ENCODE measurements around the gene ADAM21. TPM values are rescaled to one million over a fixed set of nuclear protein-coding genes. Genes with fewer than 3 reads are reported as not detected.
"Not testable (repeated sequence)": the region's sequence is repeated elsewhere in the genome, so short reads cannot be mapped to it uniquely, and the experiment has no call there.

Gene ADAM21
- total and polyA plus RNA-seq, 2 experiments from 2014 or later = not detected

DNA sequence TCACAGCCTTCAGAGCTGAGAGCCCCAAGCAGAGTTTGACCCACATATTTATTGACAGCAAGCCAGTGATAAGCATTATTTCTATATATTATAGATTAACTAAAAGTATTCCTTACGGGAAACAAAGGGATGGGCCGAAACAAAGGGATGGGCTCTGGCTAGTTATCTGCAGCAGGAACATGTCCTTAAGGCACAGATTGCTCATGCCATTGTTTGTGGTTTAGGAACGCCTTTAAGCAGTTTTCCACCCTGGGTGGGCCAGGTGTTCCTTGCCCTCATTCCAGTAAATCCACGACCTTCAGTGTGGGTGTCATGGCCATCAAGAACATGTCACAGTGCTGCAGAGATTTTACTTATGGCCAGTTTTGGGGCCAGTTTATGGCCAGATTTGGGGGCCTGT lies 25.4 kb upstream of the ADAM21 start:
- not testable (repeated sequence) for H3K79me2 ChIP-seq (replicated peaks; ENCODE audit: insufficient read depth); H3K27ac Mint-ChIP-seq; H3K4me3 ChIP-seq; H3K27me3 Mint-ChIP-seq (ENCODE audit: insufficient read depth, low read depth, poor library complexity); H2AFZ ChIP-seq; H4K20me1 ChIP-seq (replicated peaks; ENCODE audit: insufficient read depth); H3K4me1 Mint-ChIP-seq; H3K4me2 ChIP-seq; DNase-seq (ENCODE audit: low spot score); H3K27ac ChIP-seq (ENCODE audit: low read depth); H3K27me3 ChIP-seq (ENCODE audit: insufficient read depth); H3K36me3 ChIP-seq (ENCODE audit: insufficient read depth); H3K4me3 Mint-ChIP-seq; ATAC-seq; H3K4me1 ChIP-seq (ENCODE audit: insufficient read depth); H3K9me2 ChIP-seq (ENCODE audit: insufficient read depth)
- Mint-ChIP-seq H3K9me3 (peaks cover 58% of the 10 kb centered on the region), H3K36me3 (ENCODE audit: low read depth) (peaks cover 17% of the 10 kb centered on the region; the same call in 2 of the 3 replicates)
- H3F3A ChIP-seq (replicated peaks; ENCODE audit: low read depth) = peaks cover 12% of the 10 kb centered on the region; the same call in 1 of the 2 replicates

GRCh38 chr14:70436867-70437266 lies 15.1 kb upstream of the ADAM21 start:
- H3F3A ChIP-seq (replicated peaks; ENCODE audit: low read depth) = no peaks in the 10 kb centered on the region
- peaks cover 3% of the 10 kb centered on the region; the same call in 1 of the 2 replicates for H3K36me3 ChIP-seq (ENCODE audit: insufficient read depth)
- no peak overlapping the region for H3K4me3 ChIP-seq
- no peaks in the 10 kb centered on the region for H3K4me1 Mint-ChIP-seq
- no peak overlapping the region for H3K27ac Mint-ChIP-seq
- no peak overlapping the region for H3K4me3 Mint-ChIP-seq
- TF ChIP-seq, protein P1, sequence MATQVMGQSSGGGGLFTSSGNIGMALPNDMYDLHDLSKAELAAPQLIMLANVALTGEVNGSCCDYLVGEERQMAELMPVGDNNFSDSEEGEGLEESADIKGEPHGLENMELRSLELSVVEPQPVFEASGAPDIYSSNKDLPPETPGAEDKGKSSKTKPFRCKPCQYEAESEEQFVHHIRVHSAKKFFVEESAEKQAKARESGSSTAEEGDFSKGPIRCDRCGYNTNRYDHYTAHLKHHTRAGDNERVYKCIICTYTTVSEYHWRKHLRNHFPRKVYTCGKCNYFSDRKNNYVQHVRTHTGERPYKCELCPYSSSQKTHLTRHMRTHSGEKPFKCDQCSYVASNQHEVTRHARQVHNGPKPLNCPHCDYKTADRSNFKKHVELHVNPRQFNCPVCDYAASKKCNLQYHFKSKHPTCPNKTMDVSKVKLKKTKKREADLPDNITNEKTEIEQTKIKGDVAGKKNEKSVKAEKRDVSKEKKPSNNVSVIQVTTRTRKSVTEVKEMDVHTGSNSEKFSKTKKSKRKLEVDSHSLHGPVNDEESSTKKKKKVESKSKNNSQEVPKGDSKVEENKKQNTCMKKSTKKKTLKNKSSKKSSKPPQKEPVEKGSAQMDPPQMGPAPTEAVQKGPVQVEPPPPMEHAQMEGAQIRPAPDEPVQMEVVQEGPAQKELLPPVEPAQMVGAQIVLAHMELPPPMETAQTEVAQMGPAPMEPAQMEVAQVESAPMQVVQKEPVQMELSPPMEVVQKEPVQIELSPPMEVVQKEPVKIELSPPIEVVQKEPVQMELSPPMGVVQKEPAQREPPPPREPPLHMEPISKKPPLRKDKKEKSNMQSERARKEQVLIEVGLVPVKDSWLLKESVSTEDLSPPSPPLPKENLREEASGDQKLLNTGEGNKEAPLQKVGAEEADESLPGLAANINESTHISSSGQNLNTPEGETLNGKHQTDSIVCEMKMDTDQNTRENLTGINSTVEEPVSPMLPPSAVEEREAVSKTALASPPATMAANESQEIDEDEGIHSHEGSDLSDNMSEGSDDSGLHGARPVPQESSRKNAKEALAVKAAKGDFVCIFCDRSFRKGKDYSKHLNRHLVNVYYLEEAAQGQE (IDR thresholded peaks at IDR 0.05; ENCODE audit: unreplicated experiment) = no peak
- TF ChIP-seq CREB1 (CRISPR knock-in tag; IDR thresholded peaks at IDR 0.05; ENCODE audit: low read depth) (no peak), EZH2 (IDR thresholded peaks at IDR 0.05; ENCODE audit: low read depth, unreplicated experiment) (no peak), JUNB (IDR thresholded peaks at IDR 0.05; ENCODE audit: unreplicated experiment) (no peak), POLR2AphosphoS5 (IDR thresholded peaks at IDR 0.05; ENCODE audit: low read depth) (no peak), NANOG (IDR thresholded peaks at IDR 0.05; ENCODE audit: borderline replicate concordance) (no peak), ZNF462 (CRISPR knock-in tag; IDR thresholded peaks at IDR 0.05) (no peak), STAT1 (IDR thresholded peaks at IDR 0.05; ENCODE audit: unreplicated experiment) (no peak)
- TF ChIP-seq, protein P2, sequence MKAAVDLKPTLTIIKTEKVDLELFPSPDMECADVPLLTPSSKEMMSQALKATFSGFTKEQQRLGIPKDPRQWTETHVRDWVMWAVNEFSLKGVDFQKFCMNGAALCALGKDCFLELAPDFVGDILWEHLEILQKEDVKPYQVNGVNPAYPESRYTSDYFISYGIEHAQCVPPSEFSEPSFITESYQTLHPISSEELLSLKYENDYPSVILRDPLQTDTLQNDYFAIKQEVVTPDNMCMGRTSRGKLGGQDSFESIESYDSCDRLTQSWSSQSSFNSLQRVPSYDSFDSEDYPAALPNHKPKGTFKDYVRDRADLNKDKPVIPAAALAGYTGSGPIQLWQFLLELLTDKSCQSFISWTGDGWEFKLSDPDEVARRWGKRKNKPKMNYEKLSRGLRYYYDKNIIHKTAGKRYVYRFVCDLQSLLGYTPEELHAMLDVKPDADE (IDR thresholded peaks at IDR 0.05) = no peak
- DNase-seq (ENCODE audit: low spot score) (no peak), ATAC-seq (no peak)
- no peaks in the 10 kb centered on the region for H3K27me3 ChIP-seq (ENCODE audit: insufficient read depth)
- H3K27ac ChIP-seq (ENCODE audit: low read depth) = no peak overlapping the region
- H3K9me2 ChIP-seq (ENCODE audit: insufficient read depth) = no peaks in the 10 kb centered on the region
- H3K9me3 Mint-ChIP-seq = peaks cover 74% of the 10 kb centered on the region
- no peaks in the 10 kb centered on the region for H3K27me3 Mint-ChIP-seq (ENCODE audit: insufficient read depth, low read depth, poor library complexity)
- no peak overlapping the region for H2AFZ ChIP-seq
- H3K79me2 ChIP-seq (replicated peaks; ENCODE audit: insufficient read depth) = no peaks in the 10 kb centered on the region
- H3K4me2 ChIP-seq = no peak overlapping the region
- H4K20me1 ChIP-seq (replicated peaks; ENCODE audit: insufficient read depth) = no peaks in the 10 kb centered on the region
- H3K4me1 ChIP-seq (ENCODE audit: insufficient read depth) = no peaks in the 10 kb centered on the region
- H3K36me3 Mint-ChIP-seq (ENCODE audit: low read depth) = peaks cover 18% of the 10 kb centered on the region
